H1 (cell line): ENCODE measurements around the gene GALNT18. TPM values are rescaled to one million over a fixed set of nuclear protein-coding genes. Genes with fewer than 3 reads are reported as not detected.

Source experiments
- CTCF ChIA-PET: fragments of 300-600 bp; sonication (Branson Sonifier 250); formaldehyde crosslinking; loops from one replicate; lab custom pipeline; 2021; ENCODE audit not compliant: partially characterized antibody; lab: Charles Lee
- POLR2A ChIA-PET: fragments of 300-600 bp; sonication (Branson Sonifier 250); formaldehyde crosslinking; loops from one replicate; lab custom pipeline; 2021; ENCODE audit warnings: inconsistent platforms; ENCODE audit not compliant: partially characterized antibody; lab: Charles Lee
- DNase-seq, 2 experiments: peaks; one replicate each; pipeline versions ENCODE4 v3.0.0 to v3.0.0-alpha.2; 2010 to 2022; ENCODE audit warnings: low spot score in 2 of 2, low read depth in 1 of 2, mixed read lengths in 1 of 2
- FAIRE-seq: peaks from 2 replicates; lab custom pipeline; 2011; peaks lifted over from hg19 to GRCh38; lab: Jason Lieb, UNC
- H2AFZ ChIP-seq: 2 replicates; pipeline ENCODE4 v1.8.1; 2012; ENCODE audit warnings: low read length, inconsistent platforms
- H2AK5ac ChIP-seq: 2 replicates; pipeline ENCODE4 v1.6.1; 2013; ENCODE audit warnings: low read depth, low read length
- H2BK120ac ChIP-seq: replicated peaks from 2 replicates; pipeline ENCODE3; 2013; ENCODE audit warnings: low read depth, low read length, inconsistent platforms
- H2BK12ac ChIP-seq: 2 replicates; pipeline ENCODE4 v1.6.1; 2013; ENCODE audit warnings: low read depth, low read length
- H2BK15ac ChIP-seq: 2 replicates; pipeline ENCODE4 v1.6.1; 2013; ENCODE audit warnings: low read length
- H2BK20ac ChIP-seq: 2 replicates; pipeline ENCODE4 v1.6.1; 2013; ENCODE audit warnings: low read length
- H2BK5ac ChIP-seq: 2 replicates; pipeline ENCODE4 v1.6.1; 2013; ENCODE audit warnings: low read depth, low read length
- H3K14ac ChIP-seq: 2 replicates; pipeline ENCODE4 v1.6.1; 2013; ENCODE audit warnings: inconsistent platforms; ENCODE audit not compliant: insufficient read length
- H3K18ac ChIP-seq: 2 replicates; pipeline ENCODE4 v1.6.1; 2013; ENCODE audit warnings: low read length; ENCODE audit errors: extremely low read depth
- H3K23ac ChIP-seq: 2 replicates; pipeline ENCODE4 v1.6.1; 2013; ENCODE audit warnings: inconsistent platforms; ENCODE audit not compliant: insufficient read length
- H3K23me2 ChIP-seq: 2 replicates; pipeline ENCODE4 v1.6.1; 2013; ENCODE audit warnings: low read depth, low read length
- H3K27ac ChIP-seq: 2 replicates; pipeline ENCODE4 v1.6.1; 2011; ENCODE audit warnings: low read depth, low read length, inconsistent platforms
- H3K27me3 ChIP-seq, 4 experiments: replicated peaks in 1 of 4; 1 replicate in 1 of 4; 2 replicates in 3 of 4; pipeline versions ENCODE4 v1.6.1 to v1.8.1; 2011 to 2013; ENCODE audit warnings: low read length in 3 of 4, mild to moderate bottlenecking in 3 of 4, inconsistent platforms in 2 of 4, mixed read lengths in 2 of 4, moderate library complexity in 1 of 4; ENCODE audit not compliant: control insufficient read depth in 3 of 4, insufficient read depth in 3 of 4; ENCODE audit errors: extremely low read depth in 1 of 4
- H3K36me3 ChIP-seq, 4 experiments: 2 replicates each; pipeline versions ENCODE4 v1.6.1 to v1.8.1; 2011 to 2013; ENCODE audit warnings: mild to moderate bottlenecking in 4 of 4, low read length in 3 of 4, moderate library complexity in 2 of 4, control low read depth in 1 of 4, inconsistent platforms in 1 of 4; ENCODE audit not compliant: insufficient read depth in 4 of 4, control insufficient read depth in 2 of 4
- H3K4ac ChIP-seq: replicated peaks from 2 replicates; pipeline ENCODE3; 2013; ENCODE audit warnings: low read length, low read depth, mixed read lengths, inconsistent platforms; ENCODE audit not compliant: insufficient read length
- H3K4me1 ChIP-seq, 4 experiments: replicated peaks in 1 of 4; 1 replicate in 1 of 4; 2 replicates in 3 of 4; pipeline versions ENCODE4 v1.6.1 to v1.8.1; 2011 to 2013; ENCODE audit warnings: low read length in 3 of 4, inconsistent platforms in 2 of 4, mixed read lengths in 1 of 4; ENCODE audit not compliant: insufficient read depth in 4 of 4, control insufficient read depth in 3 of 4
- H3K4me2 ChIP-seq, 2 experiments: 2 replicates each; pipeline versions ENCODE4 v1.6.1 to v1.8.1; 2011 to 2013; ENCODE audit warnings: low read depth in 2 of 2, low read length in 2 of 2, control low read depth in 1 of 2, inconsistent platforms in 1 of 2, mild to moderate bottlenecking in 1 of 2; ENCODE audit not compliant: insufficient read depth in 1 of 2
- H3K4me3 ChIP-seq, 4 experiments: fragments of 200-600, 300-600 bp in 1 of 4; sonication (generic), shearing (Covaris generic), sonication (Bioruptor Twin) in 1 of 4; 2 replicates each; pipeline versions ENCODE4 v1.5.1 to v1.8.1; 2011 to 2016; ENCODE audit warnings: low read length in 4 of 4, low read depth in 3 of 4, control low read depth in 2 of 4, inconsistent platforms in 2 of 4, mild to moderate bottlenecking in 2 of 4, mixed read lengths in 1 of 4, moderate library complexity in 1 of 4; ENCODE audit not compliant: insufficient read depth in 2 of 4; ENCODE audit errors: extremely low read depth in 1 of 4
- H3K56ac ChIP-seq: replicated peaks from 2 replicates; pipeline ENCODE3; 2013; ENCODE audit warnings: low read depth, mild to moderate bottlenecking, mixed read lengths, low read length, inconsistent platforms; ENCODE audit not compliant: insufficient read length
- H3K79me1 ChIP-seq: 2 replicates; pipeline ENCODE4 v1.6.1; 2013; ENCODE audit warnings: low read depth, low read length, control low read depth
- H3K79me2 ChIP-seq, 2 experiments: 2 replicates each; pipeline versions ENCODE4 v1.6.1 to v1.8.1; 2012 to 2013; ENCODE audit warnings: low read length in 2 of 2, mild to moderate bottlenecking in 2 of 2, inconsistent platforms in 1 of 2; ENCODE audit not compliant: insufficient read depth in 2 of 2, control insufficient read depth in 1 of 2
- H3K9ac ChIP-seq, 4 experiments: replicated peaks in 1 of 4; 1 replicate in 1 of 4; 2 replicates in 3 of 4; pipeline versions ENCODE4 v1.6.1 to v1.8.1; 2011 to 2013; ENCODE audit warnings: low read depth in 3 of 4, low read length in 3 of 4, control low read depth in 2 of 4, mild to moderate bottlenecking in 2 of 4, moderate library complexity in 2 of 4, inconsistent platforms in 1 of 4; ENCODE audit errors: extremely low read depth in 1 of 4
- H3K9me3 ChIP-seq, 2 experiments: 2 replicates each; pipeline versions ENCODE4 v1.6.1 to v1.8.1; 2012 to 2013; ENCODE audit warnings: mild to moderate bottlenecking in 2 of 2, moderate library complexity in 2 of 2, control low read depth in 1 of 2, inconsistent platforms in 1 of 2, low read depth in 1 of 2, low read length in 1 of 2, mixed read lengths in 1 of 2; ENCODE audit not compliant: insufficient read depth in 2 of 2
- H4K20me1 ChIP-seq, 2 experiments: replicated peaks in 1 of 2; 2 replicates each; pipeline versions ENCODE3 to v1.8.1; 2011 to 2013; ENCODE audit warnings: inconsistent platforms in 2 of 2, low read length in 2 of 2, mild to moderate bottlenecking in 1 of 2; ENCODE audit not compliant: insufficient read depth in 2 of 2, control insufficient read depth in 1 of 2
- H4K5ac ChIP-seq: 2 replicates; pipeline ENCODE4 v1.6.1; 2013; ENCODE audit warnings: low read length, low read depth, mixed read lengths, inconsistent platforms; ENCODE audit not compliant: insufficient read length
- H4K8ac ChIP-seq: 2 replicates; pipeline ENCODE4 v1.8.0; 2013; ENCODE audit warnings: mild to moderate bottlenecking, moderate library complexity, low read length, inconsistent platforms; ENCODE audit not compliant: insufficient read depth; ENCODE audit errors: extremely low read depth
- H4K91ac ChIP-seq: replicated peaks from 2 replicates; pipeline ENCODE3; 2013; ENCODE audit warnings: low read length, mixed read lengths, inconsistent platforms; ENCODE audit not compliant: insufficient read length
- E2F6 ChIP-seq: IDR thresholded peaks from 2 replicates; pipeline ENCODE4 v1.6.1; 2012; ENCODE audit warnings: inconsistent platforms
- WGBS, 2 experiments: shearing (Covaris generic) in 1 of 2; methylation state at CpG; one replicate each; pipeline versions ENCODE4 v1.1.6 to v1.1.7; 2013 to 2015; ENCODE audit warnings: low lambda C conversion rate in 2 of 2, mixed read lengths in 2 of 2, inconsistent platforms in 1 of 2, low coverage in 1 of 2, missing lambda C conversion rate in 1 of 2; ENCODE audit not compliant: insufficient replicate concordance in 2 of 2, insufficient coverage in 1 of 2, insufficient read length in 1 of 2; ENCODE audit errors: extremely low coverage in 1 of 2, missing lambda C conversion rate in 1 of 2; 5-methylcytosine and 5-hydroxymethylcytosine counted together
- polyA plus RNA-seq, 7 experiments: library from polyadenylated mRNA; depleted of rRNA in 3 of 7; stranded (reverse) in 5 of 7; unstranded in 2 of 7; fragments of >200 nt in 5 of 7; fragments of 200-250 nt in 2 of 7; gene quantifications; 1 replicate in 5 of 7; 2 replicates in 1 of 7; 4 replicates in 1 of 7; pipeline versions ENCODE4 v1.2.1 to v1.2.3, GENCODE V29; 2011 to 2013; ENCODE audit warnings: missing spikeins in 2 of 7, mixed read lengths in 2 of 7
- total RNA-seq: library from RNA; stranded (reverse); fragmentation: NEBNext Ultra II Directional; extraction: Animal tissue kit (Norgen Biotek cat#: 25700); gene quantifications from 2 replicates; pipeline ENCODE4 v1.2.1, GENCODE V29; 2021

GALNT18 gene
- total and polyA plus RNA-seq, 2 of the 8 experiments (the other 6 are each of a cell fraction or from before 2014, with no cell fraction given): 6.0 to 9.4 TPM

- H2BK120ac ChIP-seq: no peak overlapping the region
- peak overlapping the region in 1 of 2 experiments; percentile 19; a peak in 2 of 4 replicates for H3K4me2 ChIP-seq
- no peaks in the 10 kb centered on the region for H3K36me3 ChIP-seq
- no peak overlapping the region for H3K23ac ChIP-seq
- H2BK15ac ChIP-seq: peak overlapping the region; percentile 77; the same call in 1 of the 2 replicates
- H4K5ac ChIP-seq: no peak overlapping the region
- H3K79me2 ChIP-seq: no peaks in the 10 kb centered on the region
- peaks cover 0 to 4% of the 10 kb centered on the region in 2 experiments for H4K20me1 ChIP-seq
- H2AFZ ChIP-seq: no peak overlapping the region
- CTCF ChIA-PET: interaction anchor here (0.5 to 1.7 kb wide), 8 partner anchors 15 to 1644 kb away, joined by 3 to 5 read pairs (median 4); no protein-coding TSS in a partner anchor
- no peak overlapping the region for H3K4ac ChIP-seq
- H3K79me1 ChIP-seq: no peaks in the 10 kb centered on the region
- H3K4me1 ChIP-seq: peaks cover 4 to 15% (median 8%) of the 10 kb centered on the region in 4 experiments; a peak in 6 of 7 replicates
- FAIRE-seq: no peak
- H3K23me2 ChIP-seq: no peaks in the 10 kb centered on the region
- H2BK20ac ChIP-seq: no peak overlapping the region
- no peak overlapping the region for H3K18ac ChIP-seq
- no peaks in the 10 kb centered on the region for H3K9me3 ChIP-seq
- H3K4me3 ChIP-seq: no peak overlapping the region
- no peak overlapping the region for H4K91ac ChIP-seq
- no peak overlapping the region for H3K56ac ChIP-seq
- TF ChIP-seq E2F6: no peak
- no peak overlapping the region; the same call in 1 of the 2 replicates for H2BK5ac ChIP-seq
- 85% methylated on average over 5 of the region's 5 CpGs; no CpG with 5 or more reads in 1 of the 2 experiments for WGBS, 2 experiments
- peak overlapping the region; percentile 35; the same call in 1 of the 2 replicates for H2BK12ac ChIP-seq
- H3K27ac ChIP-seq: no peak overlapping the region
- H2AK5ac ChIP-seq: no peak overlapping the region
- POLR2A ChIA-PET: no interaction called here
- H3K14ac ChIP-seq: no peak overlapping the region
- no peak overlapping the region for H3K9ac ChIP-seq
- DNase-seq: no peak
- H3K27me3 ChIP-seq: no peaks in the 10 kb centered on the region
- no peak overlapping the region for H4K8ac ChIP-seq
Measured at GRCh38 chr11:11545285-11546275, 76.2 kb downstream of the GALNT18 start.
